ENCODE data around the gene KCNH8. TPM values are rescaled to one million over a fixed set of nuclear protein-coding genes. Genes with fewer than 3 reads are reported as not detected.

KCNH8 gene
- total RNA-seq, 1 donor from 2014 or later: 2.3 TPM

DNA sequence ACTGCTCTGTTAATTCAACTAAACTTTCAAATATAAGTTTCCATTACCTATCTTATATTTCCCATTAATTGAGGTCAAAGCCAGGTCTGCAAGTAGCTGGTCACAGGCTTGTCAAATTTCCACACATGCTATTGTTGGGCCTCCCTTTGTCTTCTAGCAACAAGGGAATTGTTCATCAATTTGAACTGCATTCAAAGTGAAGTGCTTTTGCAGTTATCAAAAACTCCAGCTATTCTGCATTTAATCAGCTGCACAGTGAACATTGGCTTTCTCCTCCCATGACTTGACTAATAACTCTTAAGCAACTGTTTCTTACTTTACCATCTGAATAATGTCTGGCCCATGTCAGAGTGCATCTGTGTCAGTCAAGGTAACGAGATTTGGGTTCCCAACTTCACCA is 198.4 kb downstream of the KCNH8 start:
- H3K27ac ChIP-seq: no peak overlapping the region
- H3K4me1 ChIP-seq: peaks cover 6% of the 10 kb centered on the region
- H3K27me3 ChIP-seq: no peaks in the 10 kb centered on the region
- no peak overlapping the region for H3K4me2 ChIP-seq
- H3K36me3 ChIP-seq: no peaks in the 10 kb centered on the region
- H4K20me1 ChIP-seq (ENCODE audit: low read depth): no peaks in the 10 kb centered on the region
- no peak overlapping the region for H3K27ac Mint-ChIP-seq
- no peaks in the 10 kb centered on the region for H3F3A ChIP-seq (ENCODE audit: low read depth)
- peaks cover 4% of the 10 kb centered on the region for H3K36me3 Mint-ChIP-seq
- TF ChIP-seq EZH2phosphoT487 (IDR thresholded peaks at IDR 0.05): no peak
- TF ChIP-seq EZH2 (IDR thresholded peaks at IDR 0.05): no peak
- TF ChIP-seq, protein P1, sequence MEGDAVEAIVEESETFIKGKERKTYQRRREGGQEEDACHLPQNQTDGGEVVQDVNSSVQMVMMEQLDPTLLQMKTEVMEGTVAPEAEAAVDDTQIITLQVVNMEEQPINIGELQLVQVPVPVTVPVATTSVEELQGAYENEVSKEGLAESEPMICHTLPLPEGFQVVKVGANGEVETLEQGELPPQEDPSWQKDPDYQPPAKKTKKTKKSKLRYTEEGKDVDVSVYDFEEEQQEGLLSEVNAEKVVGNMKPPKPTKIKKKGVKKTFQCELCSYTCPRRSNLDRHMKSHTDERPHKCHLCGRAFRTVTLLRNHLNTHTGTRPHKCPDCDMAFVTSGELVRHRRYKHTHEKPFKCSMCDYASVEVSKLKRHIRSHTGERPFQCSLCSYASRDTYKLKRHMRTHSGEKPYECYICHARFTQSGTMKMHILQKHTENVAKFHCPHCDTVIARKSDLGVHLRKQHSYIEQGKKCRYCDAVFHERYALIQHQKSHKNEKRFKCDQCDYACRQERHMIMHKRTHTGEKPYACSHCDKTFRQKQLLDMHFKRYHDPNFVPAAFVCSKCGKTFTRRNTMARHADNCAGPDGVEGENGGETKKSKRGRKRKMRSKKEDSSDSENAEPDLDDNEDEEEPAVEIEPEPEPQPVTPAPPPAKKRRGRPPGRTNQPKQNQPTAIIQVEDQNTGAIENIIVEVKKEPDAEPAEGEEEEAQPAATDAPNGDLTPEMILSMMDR (IDR thresholded peaks at IDR 0.05): no peak
- no peak overlapping the region for H3K9ac ChIP-seq
- H3K9me3 ChIP-seq (ENCODE audit: low read depth): no peaks in the 10 kb centered on the region
- DNase-seq (ENCODE audit: low spot score): no peak
- no peak overlapping the region for H2AFZ ChIP-seq (replicated peaks)
- peaks cover 2% of the 10 kb centered on the region for H3K9me3 Mint-ChIP-seq
- H3K4me1 Mint-ChIP-seq: peaks cover 13% of the 10 kb centered on the region
- H3K4me3 Mint-ChIP-seq: no peak overlapping the region
- no peaks in the 10 kb centered on the region for H3K79me2 ChIP-seq (ENCODE audit: low read depth)
- H3K27me3 Mint-ChIP-seq (ENCODE audit: insufficient read depth, low read depth): no peaks in the 10 kb centered on the region
- H3K4me3 ChIP-seq: no peak overlapping the region

DNA sequence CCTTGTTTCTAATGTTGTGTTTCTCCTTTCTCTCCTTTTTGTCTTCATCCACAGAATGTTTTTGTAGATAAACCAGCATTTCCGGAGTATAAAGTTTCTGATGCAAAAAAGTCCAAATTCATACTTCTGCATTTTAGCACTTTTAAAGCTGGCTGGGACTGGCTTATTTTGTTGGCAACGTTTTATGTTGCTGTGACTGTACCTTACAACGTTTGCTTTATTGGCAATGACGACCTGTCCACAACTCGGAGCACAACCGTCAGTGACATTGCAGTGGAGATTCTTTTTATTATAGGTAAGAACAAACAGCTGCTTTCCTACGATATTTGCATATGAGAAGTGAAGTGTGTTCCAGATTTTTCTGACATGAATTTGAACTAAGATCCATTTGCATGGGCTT is 199.4 kb downstream of the KCNH8 start:
- H3K4me3 Mint-ChIP-seq: no peak overlapping the region
- H3K4me1 ChIP-seq: peaks cover 6% of the 10 kb centered on the region
- TF ChIP-seq, protein P1 (IDR thresholded peaks at IDR 0.05): no peak
- TF ChIP-seq EZH2phosphoT487 (IDR thresholded peaks at IDR 0.05): no peak
- H4K20me1 ChIP-seq (ENCODE audit: low read depth): no peaks in the 10 kb centered on the region
- H3K36me3 ChIP-seq: no peaks in the 10 kb centered on the region
- peaks cover 8% of the 10 kb centered on the region for H3K4me1 Mint-ChIP-seq
- no peak overlapping the region for H2AFZ ChIP-seq (replicated peaks)
- H3K79me2 ChIP-seq (ENCODE audit: low read depth): no peaks in the 10 kb centered on the region
- H3K9ac ChIP-seq: no peak overlapping the region
- H3K9me3 Mint-ChIP-seq: peaks cover 5% of the 10 kb centered on the region
- H3K27ac Mint-ChIP-seq: no peak overlapping the region
- no peak overlapping the region for H3K27ac ChIP-seq
- H3K27me3 Mint-ChIP-seq (ENCODE audit: insufficient read depth, low read depth): no peaks in the 10 kb centered on the region
- H3K9me3 ChIP-seq (ENCODE audit: low read depth): no peaks in the 10 kb centered on the region
- no peak overlapping the region for H3K4me3 ChIP-seq
- peaks cover 4% of the 10 kb centered on the region for H3K36me3 Mint-ChIP-seq
- no peaks in the 10 kb centered on the region for H3K27me3 ChIP-seq
- no peak overlapping the region for H3K4me2 ChIP-seq
- no peak for DNase-seq (ENCODE audit: low spot score)
- no peaks in the 10 kb centered on the region for H3F3A ChIP-seq (ENCODE audit: low read depth)

DNA sequence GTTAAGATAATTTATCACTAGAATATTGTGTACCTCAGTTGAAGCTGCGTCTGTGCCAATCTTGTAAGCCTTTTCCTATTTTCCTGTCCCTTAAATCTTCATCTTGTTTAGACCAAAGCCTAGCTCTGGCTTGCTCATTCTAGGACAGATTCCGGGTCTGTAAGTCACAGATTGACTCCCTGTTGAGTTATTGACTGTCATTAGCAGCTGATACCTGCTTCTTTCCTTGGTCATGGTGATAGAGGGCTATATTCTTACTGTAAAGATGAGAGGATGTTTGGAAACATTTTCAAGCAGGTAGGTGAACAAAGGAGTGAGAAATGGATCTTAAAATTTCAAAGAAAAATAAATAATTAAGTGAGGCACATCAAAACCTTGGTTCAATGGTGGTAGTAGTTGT is 200.2 kb downstream of the KCNH8 start:
- Histone ChIP-seq H3K4me2 (no peak overlapping the region), H3K9me3 (ENCODE audit: low read depth) (no peaks in the 10 kb centered on the region), H2AFZ (replicated peaks) (no peak overlapping the region), H3K27ac (no peak overlapping the region), H3K4me3 (no peak overlapping the region), H3K79me2 (ENCODE audit: low read depth) (no peaks in the 10 kb centered on the region), H3K4me1 (peaks cover 6% of the 10 kb centered on the region), H3F3A (ENCODE audit: low read depth) (no peaks in the 10 kb centered on the region), H3K9ac (no peak overlapping the region), H3K27me3 (no peaks in the 10 kb centered on the region), H3K36me3 (no peaks in the 10 kb centered on the region), H4K20me1 (ENCODE audit: low read depth) (no peaks in the 10 kb centered on the region)
- peaks cover 11% of the 10 kb centered on the region for H3K9me3 Mint-ChIP-seq
- no peak for TF ChIP-seq EZH2phosphoT487 (IDR thresholded peaks at IDR 0.05)
- no peak for TF ChIP-seq EZH2 (IDR thresholded peaks at IDR 0.05)
- TF ChIP-seq, protein P1 (IDR thresholded peaks at IDR 0.05): no peak
- H3K27me3 Mint-ChIP-seq (ENCODE audit: insufficient read depth, low read depth): no peaks in the 10 kb centered on the region
- DNase-seq (ENCODE audit: low spot score): no peak
- peaks cover 3% of the 10 kb centered on the region for H3K4me1 Mint-ChIP-seq
- no peak overlapping the region for H3K27ac Mint-ChIP-seq
- no peak overlapping the region for H3K4me3 Mint-ChIP-seq
- H3K36me3 Mint-ChIP-seq: peaks cover 4% of the 10 kb centered on the region
